ELR (cell line): ENCODE data around the gene TLR4.
A peak's percentile ranks its signal among the peaks of the same experiment; 100 is the strongest.

Experiments
- DNase-seq: peaks from one replicate; pipeline ENCODE4 v3.0.0-alpha.2; 2015; ENCODE audit warnings: low read depth

The TLR4 gene

DNA sequence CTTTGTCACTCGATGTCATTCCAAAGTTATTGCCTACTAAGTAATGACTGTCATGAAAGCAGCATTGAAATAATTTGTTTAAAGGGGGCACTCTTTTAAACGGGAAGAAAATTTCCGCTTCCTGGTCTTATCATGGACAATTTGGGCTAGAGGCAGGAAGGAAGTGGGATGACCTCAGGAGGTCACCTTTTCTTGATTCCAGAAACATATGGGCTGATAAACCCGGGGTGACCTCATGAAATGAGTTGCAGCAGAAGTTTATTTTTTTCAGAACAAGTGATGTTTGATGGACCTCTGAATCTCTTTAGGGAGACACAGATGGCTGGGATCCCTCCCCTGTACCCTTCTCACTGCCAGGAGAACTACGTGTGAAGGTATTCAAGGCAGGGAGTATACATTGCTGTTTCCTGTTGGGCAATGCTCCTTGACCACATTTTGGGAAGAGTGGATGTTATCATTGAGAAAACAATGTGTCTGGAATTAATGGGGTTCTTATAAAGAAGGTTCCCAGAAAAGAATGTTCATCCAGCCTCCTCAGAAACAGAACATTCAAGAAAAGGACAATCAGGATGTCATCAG lies 11.3 kb downstream of the TLR4 start:
- DNase-seq, result no peak

DNA sequence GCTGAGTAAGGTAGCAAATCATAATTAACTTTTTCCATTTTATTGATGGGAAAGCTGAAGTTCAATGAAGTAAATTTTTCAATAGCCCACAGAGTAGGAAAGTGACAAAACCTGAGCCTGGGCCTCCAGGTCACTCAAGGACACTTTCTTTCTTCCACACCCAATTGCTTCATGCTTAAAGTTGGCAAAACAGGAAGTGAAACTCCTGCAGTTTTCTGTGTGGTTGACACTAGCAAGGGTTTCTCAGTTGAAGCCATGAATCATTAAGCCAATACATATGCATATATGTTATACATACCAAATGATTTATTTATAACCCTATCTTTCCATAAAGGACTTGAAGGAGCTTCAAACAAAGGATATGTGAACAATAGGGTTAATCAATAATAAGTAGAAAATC lies 13.9 kb downstream of the TLR4 start:
- DNase-seq, result peak; percentile 3

DNA sequence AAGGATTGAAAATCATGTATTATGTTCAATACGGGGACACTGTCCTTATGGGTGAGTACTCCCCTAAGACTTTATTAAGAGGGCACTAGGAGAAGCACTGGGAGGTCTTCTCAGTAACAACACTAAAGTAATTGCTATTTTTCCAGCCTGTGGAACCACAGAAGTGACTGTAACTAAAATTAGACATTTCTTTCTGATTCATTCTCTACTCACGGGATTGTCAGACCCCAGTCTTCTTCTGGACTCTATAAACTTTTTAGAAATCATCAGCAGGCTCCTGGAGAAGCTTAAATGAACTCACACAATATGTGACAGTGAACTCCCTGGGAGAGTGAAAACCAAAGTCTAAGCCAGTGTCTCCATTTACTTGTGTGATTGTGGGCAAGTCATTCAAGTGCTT lies 14.5 kb downstream of the TLR4 start:
- DNase-seq, result peak; percentile 0

DNA sequence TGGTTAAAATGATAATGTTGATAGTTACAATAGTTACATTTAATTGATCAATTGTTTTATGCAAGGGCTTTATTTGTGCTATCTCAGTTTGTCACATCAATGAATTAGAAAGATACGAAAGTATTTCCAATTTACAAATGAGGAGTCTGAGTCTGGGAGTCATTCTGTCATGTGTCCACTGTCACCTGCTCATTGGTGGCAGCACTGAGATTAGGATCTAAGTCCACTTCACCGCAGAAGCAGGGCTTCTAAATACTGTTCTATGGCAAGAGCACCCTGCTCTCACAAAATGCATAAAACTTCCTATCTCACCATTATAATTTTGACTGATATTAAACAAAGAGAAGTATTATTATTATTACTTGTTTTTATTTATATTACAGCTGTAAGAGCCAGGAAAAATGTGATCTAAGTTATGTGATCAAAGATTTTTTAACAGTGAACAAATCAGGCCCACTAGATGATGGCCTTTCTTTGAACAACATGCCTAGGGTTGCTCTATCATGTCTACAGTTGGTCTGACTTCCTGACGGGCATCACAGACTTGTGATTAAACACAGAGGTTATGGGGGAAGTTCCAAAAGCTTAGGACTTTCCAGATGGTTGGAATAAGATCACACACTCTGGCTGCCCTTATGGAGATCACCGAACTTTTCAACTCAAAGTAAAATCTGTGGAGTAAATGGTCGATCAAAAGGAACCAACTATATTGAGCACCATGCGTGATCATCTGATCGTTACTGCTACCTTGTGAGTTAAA lies 15.1 kb downstream of the TLR4 start:
- DNase-seq, result no peak

DNA sequence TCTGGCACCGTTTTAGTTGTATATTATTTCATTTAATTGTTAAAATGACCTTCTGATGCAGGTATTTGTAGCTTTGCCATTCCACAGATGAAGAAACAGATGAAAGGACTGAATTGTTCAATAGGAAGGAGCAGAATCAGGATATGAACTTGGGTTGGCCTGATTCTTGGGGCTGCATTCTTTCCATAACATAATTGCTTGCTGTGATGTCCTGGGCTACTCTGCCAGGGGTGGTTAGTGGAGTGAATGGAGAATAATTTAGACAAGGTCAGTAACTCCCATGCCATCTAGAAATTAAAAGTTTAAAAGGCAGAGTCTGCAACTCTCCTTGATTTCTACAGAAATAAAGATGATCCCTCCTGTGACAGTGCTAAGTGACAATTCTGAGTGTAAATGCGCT lies 15.9 kb downstream of the TLR4 start:
- DNase-seq, result no peak

DNA sequence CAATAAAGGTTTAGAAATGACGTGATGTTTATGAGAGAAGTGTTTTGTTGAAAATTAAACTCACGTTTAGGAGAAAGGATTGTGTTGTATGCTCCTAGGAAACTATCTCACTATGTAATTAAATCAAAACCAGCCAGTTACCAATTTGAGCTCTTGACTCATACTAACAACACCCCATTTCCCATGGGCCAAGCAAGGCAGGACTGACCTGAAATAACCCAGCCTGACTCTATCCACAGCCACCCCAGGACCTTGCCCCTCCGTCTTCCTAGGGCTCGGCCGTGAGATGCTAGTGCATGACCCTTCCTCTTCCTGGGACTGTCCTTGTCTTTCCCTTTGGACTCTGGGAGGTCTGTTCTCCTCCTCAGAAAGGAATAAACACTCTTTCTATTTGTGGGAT lies 16.4 kb downstream of the TLR4 start:
- DNase-seq, result no peak

DNA sequence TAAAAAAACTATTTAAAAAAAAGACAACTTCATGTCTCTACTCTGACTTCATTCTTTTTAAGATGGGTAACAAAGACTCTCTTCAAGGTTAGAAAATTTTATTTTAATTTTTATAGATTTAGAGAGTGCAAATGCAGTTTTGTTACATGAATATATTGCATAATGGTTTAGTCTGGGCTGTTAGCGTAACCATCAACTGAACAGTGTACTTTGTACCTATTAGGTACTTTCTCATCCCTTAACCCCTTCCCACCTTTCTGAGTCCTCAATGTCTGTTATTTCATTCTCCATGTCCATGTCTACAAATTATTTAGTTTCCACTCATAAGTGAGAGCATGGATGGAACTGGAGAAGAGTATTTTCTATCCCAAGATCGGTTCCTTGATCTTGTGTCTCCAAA lies 16.8 kb downstream of the TLR4 start:
- DNase-seq, result no peak

DNA sequence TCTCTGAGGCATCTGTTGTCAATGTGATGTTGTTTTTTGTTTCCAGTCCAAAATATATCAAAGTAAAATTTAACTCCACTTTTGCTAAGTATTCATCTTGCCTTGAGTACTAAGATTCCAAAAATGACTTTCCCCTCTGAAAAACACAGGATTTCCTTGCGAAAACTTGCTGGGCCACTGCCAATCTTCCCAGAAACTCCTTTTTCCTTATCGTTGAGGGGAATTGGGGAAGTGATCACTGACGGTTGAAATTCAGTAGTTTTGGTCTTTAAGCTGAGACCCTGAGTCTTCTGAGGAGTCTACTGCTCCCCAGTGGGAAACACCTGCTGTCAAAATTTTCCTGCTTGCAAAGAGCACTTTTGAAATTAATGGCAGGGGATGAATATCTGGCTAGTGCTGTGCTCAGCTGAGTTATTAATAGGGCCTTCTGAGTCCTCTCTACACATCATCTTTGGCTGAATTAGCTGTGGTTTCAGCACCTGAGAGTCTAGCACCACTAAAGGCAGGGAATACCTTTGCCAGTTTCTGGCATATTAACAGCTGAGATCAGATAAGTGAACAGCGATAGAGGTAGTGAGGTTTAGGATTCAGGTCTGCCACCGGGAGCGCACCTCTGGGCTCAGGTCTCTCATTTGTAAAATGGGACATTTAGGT lies 18.0 kb downstream of the TLR4 start:
- no peak for DNase-seq

DNA sequence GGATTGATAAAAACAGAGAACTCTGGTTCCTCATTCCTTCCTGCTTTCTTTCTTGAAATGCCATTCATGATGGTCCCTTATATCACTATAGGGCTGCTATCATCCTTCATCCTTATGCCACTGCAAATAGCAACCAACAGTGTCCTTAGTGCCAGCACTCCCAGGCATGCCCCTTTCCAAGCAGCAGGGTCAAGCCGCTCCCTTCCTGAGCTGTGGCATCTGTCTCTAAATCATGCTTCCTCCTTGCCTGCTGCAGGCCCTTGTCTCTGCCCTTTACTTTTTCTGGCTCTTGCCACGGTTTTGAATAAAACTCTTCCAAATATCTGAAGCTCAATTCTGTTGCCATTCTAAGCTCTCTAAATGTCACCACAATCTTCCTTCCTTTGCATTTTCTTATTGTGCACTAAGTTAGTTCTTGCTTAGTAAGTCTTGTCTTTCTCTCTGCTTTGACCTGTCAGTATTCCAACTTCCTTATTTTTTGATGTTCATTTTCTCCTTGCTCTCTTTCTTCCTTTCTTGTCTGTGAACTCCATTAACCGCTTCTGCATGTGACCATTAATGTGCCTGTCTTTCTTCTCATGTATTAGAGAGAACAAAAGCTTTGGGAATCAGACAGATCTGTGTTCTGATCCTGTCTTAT lies 19.9 kb downstream of the TLR4 start:
- DNase-seq, result no peak

DNA sequence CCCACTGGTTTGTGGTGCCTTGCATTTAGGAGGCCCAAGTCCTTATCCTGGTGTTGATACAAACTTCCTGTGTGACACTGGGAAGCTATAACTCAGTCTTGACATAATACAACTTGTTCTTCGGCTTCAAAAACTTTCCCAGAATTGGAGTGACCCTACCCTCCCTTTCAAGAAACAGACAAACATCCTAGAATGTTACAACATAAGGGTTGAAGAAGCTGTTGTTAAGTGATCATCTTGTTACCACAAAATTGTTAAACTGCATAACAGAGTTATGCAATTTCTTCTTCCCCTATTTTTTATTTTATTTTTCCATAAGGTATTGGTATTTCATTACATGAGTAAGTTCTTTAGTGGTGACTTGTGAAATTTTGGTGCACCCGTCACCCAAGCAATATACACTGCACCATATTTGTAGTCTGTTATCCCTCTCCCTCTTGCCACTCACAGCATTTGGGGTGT lies 21.3 kb downstream of the TLR4 start:
- no peak for DNase-seq

DNA sequence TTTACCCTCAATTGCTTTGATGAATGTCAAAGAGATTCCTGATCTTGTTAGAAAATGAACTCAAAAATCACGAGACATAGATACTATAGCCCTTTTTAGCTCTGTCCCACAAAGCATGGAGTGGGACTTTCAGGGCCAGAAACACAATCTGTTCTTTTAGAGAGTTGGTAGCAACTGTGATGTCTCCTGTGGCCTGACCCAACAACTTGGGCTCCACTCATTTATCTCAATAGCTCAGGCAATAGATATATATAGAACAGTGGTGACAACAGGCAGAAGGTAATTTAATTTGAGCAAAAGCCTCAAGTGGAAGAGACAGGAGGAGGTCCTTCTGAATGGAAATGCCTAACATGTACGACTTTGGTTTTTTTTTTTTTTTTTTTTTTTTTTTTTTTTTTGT lies 25.2 kb downstream of the TLR4 start:
- no peak for DNase-seq

DNA sequence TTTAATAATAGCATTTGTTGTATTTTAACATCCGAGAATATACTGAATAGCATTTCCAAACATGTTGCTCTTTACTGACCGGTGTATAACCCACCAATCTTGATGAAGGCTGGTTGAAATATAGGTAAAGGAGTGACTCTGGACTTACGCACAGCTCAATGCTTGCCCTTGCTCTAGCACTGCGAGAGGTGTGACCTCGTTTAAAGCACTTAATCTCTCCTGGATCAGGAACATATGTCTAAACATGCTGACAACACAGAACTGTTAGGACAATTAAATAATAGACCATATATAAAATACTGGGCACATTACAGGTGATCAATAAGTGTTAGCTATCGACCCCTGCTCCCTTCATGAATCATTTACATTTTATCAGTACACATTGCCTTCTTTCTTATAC lies 28.3 kb downstream of the TLR4 start:
- DNase-seq, result no peak

DNA sequence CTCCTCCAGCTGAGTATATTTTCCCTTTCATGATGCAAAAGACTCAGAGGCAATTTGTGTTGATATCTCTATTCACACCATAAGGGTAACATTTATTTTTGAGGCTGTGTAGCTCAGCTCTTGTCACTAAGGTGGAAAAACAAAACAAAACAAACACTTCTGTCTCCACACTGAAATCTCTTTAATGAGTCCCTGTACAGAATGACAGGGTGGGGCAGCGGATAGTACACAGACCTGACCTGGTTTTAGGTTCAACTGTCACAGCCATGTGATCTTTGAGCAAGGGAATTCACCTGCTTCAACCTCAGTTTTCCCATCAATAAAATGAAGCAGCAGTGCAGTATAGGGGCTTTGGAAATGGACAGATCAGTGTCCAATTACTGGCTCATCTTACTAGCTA lies 29.3 kb downstream of the TLR4 start:
- DNase-seq, result no peak

DNA sequence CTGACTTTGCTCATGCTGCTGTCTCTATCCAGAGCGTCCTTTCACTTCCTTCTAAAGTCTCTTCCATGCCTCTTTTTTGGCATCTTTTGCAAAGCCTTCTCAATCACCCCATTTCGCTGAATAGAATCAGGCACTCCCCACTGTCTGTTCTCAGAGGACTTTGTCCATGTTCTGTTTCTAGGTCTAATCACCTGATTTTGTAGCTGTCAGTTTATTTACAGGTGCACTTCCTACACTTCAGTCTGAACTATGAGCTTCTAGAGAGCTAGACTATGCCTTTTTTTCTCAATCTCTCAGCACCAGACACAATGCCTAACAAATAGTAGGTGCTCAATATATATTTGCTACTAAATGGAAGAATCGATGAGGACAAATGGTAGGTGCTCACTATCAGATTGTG lies 29.9 kb downstream of the TLR4 start:
- no peak for DNase-seq

DNA sequence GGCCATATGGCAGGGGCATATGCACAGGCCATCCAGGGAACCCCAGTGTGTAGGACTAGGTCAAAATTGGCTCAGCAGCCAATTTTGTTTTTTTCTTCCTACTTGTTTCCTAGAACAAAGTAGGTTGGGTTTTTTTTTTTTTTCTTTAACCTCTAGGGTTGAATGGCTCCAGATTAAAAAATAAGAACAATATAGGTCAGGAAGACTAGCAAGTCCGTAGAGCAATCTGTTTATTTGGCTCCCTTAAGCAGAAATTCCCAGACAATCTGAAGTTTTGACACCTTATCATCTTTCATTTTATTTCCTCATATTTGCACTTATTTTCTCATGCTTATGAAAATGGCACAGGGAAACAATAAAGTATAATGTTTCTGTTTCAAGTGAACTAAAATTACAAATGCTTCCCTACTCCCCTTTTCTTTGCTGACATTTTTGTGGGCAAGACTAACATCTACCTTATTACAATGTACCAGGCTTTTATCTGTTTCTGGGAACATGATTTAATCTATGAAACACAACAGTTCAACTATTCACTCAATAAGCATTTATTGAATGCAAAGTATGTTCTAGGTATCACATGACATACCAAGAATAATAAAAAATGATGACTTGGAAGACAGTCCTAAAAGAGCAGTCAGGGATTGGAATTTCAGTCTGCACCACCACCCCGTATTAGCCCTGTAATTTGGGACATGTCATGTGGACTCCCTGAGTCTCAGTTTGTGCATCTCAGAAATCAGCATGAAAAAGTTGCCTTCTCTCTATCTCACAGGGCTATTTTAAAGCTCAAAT lies 30.5 kb downstream of the TLR4 start:
- peak; percentile 5 for DNase-seq

DNA sequence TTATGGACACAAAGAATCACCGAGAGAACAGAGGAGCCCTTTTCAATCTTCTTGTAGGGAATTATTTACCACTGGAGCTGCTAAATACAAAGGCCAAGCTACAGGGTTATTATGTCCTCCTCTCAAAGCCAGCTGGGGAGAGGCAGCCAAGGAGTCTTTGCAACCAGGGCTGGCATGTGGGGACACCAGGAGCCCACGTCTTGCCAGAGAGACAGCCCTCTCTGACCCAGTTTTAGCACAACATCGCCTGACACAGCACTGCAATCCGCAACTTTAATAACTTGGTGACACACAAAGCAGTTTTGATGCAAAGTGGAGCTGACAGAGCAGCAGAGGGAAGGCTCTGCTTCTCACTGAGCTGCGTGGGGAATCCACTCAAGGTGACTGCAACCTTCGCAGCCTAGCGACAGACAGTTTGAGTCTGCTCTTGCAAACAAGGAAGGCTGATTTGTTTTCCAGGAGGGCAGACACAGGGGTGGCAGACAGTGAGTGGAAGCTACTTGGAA lies 33.6 kb downstream of the TLR4 start:
- DNase-seq, result no peak

DNA sequence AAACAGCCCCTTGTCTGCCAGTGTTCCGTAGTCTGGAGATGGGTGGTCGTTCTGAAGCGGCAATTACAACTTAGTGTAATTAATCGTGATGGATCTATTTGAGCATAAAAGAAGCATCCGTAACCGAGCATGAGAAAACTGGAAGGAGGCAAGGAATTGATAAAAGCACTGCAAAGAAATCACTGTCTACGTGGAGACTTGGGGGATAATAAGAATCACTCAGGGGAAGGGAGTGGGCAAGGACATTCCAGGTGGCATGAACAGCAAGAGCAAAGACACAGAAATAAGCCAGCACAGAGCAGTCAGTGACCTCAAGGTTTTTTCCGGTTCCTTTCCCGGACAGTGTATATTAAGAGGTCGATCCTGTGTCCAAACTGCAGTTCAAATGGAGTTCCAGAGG lies 35.0 kb downstream of the TLR4 start:
- no peak for DNase-seq

DNA sequence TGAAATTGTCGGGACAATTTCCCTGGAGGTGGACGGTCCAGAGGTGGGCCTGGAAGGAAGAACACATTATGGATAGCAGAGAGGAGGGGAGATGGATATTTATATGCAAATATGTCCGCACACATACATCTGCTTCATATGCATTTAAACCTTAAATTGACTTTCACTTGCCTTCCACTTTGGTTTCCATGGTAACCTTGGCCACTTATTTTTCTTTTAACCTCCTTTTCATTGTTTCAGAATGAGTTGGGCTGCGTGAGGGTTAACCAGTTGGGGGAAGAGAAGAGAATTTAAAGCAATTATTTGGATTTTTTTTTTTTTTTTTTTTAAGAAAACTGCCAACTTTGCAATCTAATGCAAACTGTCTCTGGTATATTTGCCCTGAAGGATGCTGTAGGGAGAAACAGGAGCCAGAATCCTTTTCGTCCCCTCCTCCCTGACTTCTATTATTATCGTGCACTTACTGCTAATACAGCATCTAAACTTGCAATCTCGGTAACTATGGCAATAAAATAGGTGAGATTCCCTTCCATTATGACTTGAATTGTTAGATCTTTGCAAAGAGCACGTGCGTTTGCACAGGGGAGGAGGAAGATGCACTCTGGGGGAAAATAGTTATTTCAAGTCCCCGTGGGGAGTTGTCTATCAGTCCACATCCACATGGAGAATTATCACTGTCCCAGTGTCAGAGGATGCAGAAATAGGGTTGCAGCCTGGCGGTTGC lies 35.6 kb downstream of the TLR4 start:
- no peak for DNase-seq

DNA sequence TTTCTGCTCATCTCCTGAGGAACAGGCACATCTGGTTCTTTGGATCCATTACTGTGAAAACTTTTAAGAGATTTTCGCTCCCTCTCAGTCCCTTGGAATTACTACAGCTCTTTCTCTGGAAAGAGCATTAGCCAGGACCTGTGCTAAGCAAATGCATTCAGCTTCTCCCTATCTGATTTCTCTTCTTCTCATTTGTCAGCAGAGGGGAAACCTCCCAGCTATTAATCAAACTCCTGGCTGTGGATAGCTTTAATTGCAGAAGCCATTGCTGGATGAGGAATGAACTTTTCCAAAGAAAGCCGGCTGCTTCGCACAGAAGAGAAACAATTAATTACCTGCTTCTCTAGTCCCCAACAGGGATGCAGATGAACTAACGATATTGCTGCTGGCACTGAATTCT lies 37.9 kb downstream of the TLR4 start:
- no peak for DNase-seq

DNA sequence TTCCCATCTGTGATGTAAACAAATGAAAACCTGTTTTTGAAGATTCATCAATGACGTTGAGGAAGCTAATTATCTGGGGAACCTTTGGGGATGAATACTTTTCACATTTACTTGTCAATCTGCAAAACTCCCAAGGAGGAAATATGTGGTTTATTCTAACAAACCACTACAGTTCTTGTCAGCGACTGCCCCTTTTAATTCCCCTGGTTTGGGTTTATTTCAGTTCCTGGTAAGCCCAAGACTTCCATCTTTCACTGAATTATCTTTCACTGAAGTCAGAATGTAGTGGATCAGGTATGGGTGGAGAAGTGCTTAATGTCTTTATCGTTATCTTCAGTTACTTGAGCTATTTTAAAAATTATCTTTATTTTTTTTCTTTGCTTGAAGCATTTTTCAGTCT lies 40.2 kb downstream of the TLR4 start:
- DNase-seq, result no peak

DNA sequence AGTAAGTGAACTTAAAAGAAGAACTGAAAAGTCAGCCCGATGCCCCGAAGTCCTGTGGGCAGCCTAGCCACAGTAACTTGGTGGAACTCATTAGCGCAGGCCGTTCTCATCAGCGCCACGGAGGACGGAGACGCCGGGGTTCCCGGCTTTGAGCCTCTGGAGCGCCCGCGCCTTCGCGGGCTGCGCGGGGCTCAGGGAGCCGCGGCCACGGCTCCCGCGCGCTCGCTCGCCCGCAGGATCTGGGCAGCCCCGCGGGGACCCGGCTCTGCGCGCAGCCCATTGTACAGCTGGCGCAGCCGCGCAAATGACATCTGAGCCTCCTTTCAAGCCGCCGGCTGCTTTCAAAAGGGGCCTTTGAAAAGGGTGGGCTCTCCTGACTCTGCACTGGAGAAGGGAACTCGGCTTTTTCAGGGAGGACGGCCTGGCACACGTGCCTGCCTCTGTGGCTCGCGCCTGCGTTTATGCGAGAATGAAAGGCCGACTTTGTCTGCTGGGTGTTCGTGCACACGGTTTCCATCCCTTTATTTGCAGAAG lies 40.7 kb downstream of the TLR4 start:
- DNase-seq, result no peak
